HepG2 (cell line): ENCODE results near the gene SLC25A1. TPM values are rescaled to one million over a fixed set of nuclear protein-coding genes. Genes with fewer than 3 reads are reported as not detected.

Source experiments
- BCLAF1 ChIP-seq: fragments of 450-650 bp; IDR thresholded peaks from 2 replicates; pipeline ENCODE4 v1.6.1; 2017; ENCODE audit warnings: mild to moderate bottlenecking
- KIAA2018 ChIP-seq: sonication (generic); formaldehyde crosslinking; IDR thresholded peaks from 2 replicates; pipeline ENCODE4 v1.5.0; 2020; ENCODE audit warnings: mild to moderate bottlenecking, missing genetic modification reagents, borderline replicate concordance
- MLXIP ChIP-seq: sonication (generic); formaldehyde crosslinking; IDR thresholded peaks from 2 replicates; pipeline ENCODE4 v1.9.0; 2021; ENCODE audit warnings: missing genetic modification reagents, borderline replicate concordance
- MXI1 ChIP-seq: IDR thresholded peaks from 3 replicates; pipeline ENCODE4 v1.6.1; 2012; ENCODE audit warnings: low read depth, low read length, inconsistent platforms, borderline replicate concordance
- PHF5A ChIP-seq: IDR thresholded peaks from one replicate; pipeline ENCODE4 v1.6.1; 2018; ENCODE audit warnings: low read depth, missing genetic modification reagents; ENCODE audit not compliant: unreplicated experiment
- ZNF576 ChIP-seq: sonication (generic); formaldehyde crosslinking; IDR thresholded peaks from 2 replicates; pipeline ENCODE4 v1.4.0; 2020; ENCODE audit warnings: mild to moderate bottlenecking, missing genetic modification reagents
- ZNF639 ChIP-seq: conservative IDR thresholded peaks from 2 replicates; pipeline ENCODE4 v1.6.1; 2018; ENCODE audit warnings: missing genetic modification reagents
- ZNF784 ChIP-seq: sonication (generic); formaldehyde crosslinking; IDR thresholded peaks from 2 replicates; pipeline ENCODE4 v1.5.1; 2020; ENCODE audit warnings: missing genetic modification reagents, mild to moderate bottlenecking, borderline replicate concordance
- polyA plus RNA-seq, 8 experiments: library from polyadenylated mRNA; depleted of rRNA in 3 of 8; stranded (reverse) in 7 of 8; unstranded in 1 of 8; fragments of >200 nt; fragmentation: Illumina TruSeq in 4 of 8; extraction: Trizol in 4 of 8; gene quantifications; 2 replicates each; pipeline versions ENCODE4 v1.2.1 to v1.2.3, GENCODE V29; 2011 to 2016; ENCODE audit warnings: low read depth in 4 of 8, missing spikeins in 1 of 8, mixed read lengths in 1 of 8; ENCODE audit not compliant: insufficient read depth in 1 of 8
- total RNA-seq, 5 experiments: library from RNA; depleted of rRNA; stranded (reverse); fragments of >200 nt; fragmentation: Illumina TruSeq; extraction: Trizol; gene quantifications; 2 replicates each; pipeline ENCODE4 v1.2.3, GENCODE V29; 2016; ENCODE audit warnings: low read depth in 1 of 5

Gene SLC25A1
- total and polyA plus RNA-seq, 2 of the 13 experiments (the other 11 are each of a cell fraction or from before 2014, with no cell fraction given), result 49.4 to 161 TPM

- TF ChIP-seq BCLAF1 (no peak), ZNF576 (no peak), MXI1 (no peak), PHF5A (CRISPR knock-in tag) (no peak), KIAA2018 (no peak), ZNF784 (CRISPR knock-in tag) (no peak), MLXIP (CRISPR knock-in tag) (no peak), ZNF639 (CRISPR knock-in tag) (no peak)
Measured at GRCh38 chr22:19220867-19221266, 42.3 kb upstream of the SLC25A1 start (continued).
